Chondrocyte (in vitro differentiated cells): ENCODE data around the gene SLFNL1. TPM values are rescaled to one million over a fixed set of nuclear protein-coding genes. Genes with fewer than 3 reads are reported as not detected.

Experiments used
- DNase-seq: peaks from one replicate; pipeline ENCODE4 v3.0.0; 2021; ENCODE audit warnings: mixed read lengths, low spot score
- H3K27ac Mint-ChIP-seq: one replicate; pipeline ENCODE4 v1.8.0; 2021; ENCODE audit warnings: mild to moderate bottlenecking, moderate library complexity, mixed read lengths; ENCODE audit not compliant: unreplicated experiment
- H3K27me3 Mint-ChIP-seq: 2 replicates; pipeline ENCODE4 v1.8.0; 2021; ENCODE audit warnings: low read depth, mixed read lengths
- H3K36me3 Mint-ChIP-seq: 2 replicates; pipeline ENCODE4 v1.8.0; 2021; ENCODE audit warnings: low read depth, mixed read lengths
- H3K4me1 Mint-ChIP-seq: 2 replicates; pipeline ENCODE4 v1.8.0; 2021; ENCODE audit warnings: low read depth, mild to moderate bottlenecking, mixed read lengths
- H3K4me3 Mint-ChIP-seq: one replicate; pipeline ENCODE4 v1.8.0; 2021; ENCODE audit warnings: mild to moderate bottlenecking, moderate library complexity, mixed read lengths; ENCODE audit not compliant: unreplicated experiment
- H3K9me3 Mint-ChIP-seq: 2 replicates; pipeline ENCODE4 v1.8.0; 2021; ENCODE audit warnings: low read depth, mixed read lengths
- total RNA-seq: library from RNA; stranded (reverse); gene quantifications from 3 replicates; pipeline ENCODE4 v1.2.1, GENCODE V29; 2021
- TF ChIP-seq, protein P1 (sequence below): fragments of 200-600 bp; sonication (generic); IDR thresholded peaks from 2 replicates; pipeline ENCODE4 v1.5.0; 2021; ENCODE audit warnings: antibody characterized with exemption, mild to moderate bottlenecking, moderate library complexity

Gene SLFNL1
- total RNA-seq, 1 donor from 2014 or later = 0.25 TPM

DNA sequence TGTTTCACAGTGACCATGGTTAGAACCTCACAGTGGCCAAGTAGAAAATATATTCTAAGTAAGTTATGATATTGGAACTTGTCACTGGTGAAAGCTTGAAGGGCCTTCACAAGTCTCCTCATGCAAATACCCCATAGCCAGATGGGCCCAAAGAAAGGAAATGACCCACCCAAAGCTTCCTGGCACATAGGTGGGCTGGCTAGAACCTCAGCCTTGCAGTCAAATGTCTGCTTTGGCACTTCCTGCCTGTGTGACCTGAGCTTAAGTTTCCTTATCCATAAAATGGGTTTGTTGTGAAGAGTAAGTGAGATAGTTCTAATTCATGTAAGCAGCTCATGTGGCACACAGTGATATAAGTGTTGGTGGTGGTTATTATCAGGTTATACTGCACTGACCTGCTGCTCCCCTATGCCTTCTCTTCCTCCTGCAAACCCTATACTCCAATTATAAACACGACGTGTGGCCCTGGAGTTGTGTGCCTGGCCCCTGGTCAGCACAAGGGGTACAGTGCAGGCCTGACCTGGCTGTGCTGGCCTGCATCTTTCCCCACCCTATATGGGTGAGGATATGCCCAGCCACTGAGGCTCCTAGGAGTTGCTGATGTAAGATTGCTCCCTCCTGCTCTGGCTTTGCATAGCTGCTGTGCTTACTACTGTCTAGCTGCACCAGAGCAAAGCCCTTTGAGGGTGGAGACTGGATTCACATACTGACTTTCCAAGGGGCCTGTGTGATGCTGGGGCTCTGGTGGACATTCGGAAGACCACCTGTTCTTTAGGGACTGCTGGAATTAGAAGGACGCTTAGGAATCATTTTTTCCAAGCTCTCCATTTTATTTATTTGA is 4.7 kb upstream of the SLFNL1 start:
- TF ChIP-seq, protein P1, sequence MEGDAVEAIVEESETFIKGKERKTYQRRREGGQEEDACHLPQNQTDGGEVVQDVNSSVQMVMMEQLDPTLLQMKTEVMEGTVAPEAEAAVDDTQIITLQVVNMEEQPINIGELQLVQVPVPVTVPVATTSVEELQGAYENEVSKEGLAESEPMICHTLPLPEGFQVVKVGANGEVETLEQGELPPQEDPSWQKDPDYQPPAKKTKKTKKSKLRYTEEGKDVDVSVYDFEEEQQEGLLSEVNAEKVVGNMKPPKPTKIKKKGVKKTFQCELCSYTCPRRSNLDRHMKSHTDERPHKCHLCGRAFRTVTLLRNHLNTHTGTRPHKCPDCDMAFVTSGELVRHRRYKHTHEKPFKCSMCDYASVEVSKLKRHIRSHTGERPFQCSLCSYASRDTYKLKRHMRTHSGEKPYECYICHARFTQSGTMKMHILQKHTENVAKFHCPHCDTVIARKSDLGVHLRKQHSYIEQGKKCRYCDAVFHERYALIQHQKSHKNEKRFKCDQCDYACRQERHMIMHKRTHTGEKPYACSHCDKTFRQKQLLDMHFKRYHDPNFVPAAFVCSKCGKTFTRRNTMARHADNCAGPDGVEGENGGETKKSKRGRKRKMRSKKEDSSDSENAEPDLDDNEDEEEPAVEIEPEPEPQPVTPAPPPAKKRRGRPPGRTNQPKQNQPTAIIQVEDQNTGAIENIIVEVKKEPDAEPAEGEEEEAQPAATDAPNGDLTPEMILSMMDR = no peak
- no peaks in the 10 kb centered on the region for H3K27me3 Mint-ChIP-seq
- H3K36me3 Mint-ChIP-seq = peaks cover 17% of the 10 kb centered on the region

DNA sequence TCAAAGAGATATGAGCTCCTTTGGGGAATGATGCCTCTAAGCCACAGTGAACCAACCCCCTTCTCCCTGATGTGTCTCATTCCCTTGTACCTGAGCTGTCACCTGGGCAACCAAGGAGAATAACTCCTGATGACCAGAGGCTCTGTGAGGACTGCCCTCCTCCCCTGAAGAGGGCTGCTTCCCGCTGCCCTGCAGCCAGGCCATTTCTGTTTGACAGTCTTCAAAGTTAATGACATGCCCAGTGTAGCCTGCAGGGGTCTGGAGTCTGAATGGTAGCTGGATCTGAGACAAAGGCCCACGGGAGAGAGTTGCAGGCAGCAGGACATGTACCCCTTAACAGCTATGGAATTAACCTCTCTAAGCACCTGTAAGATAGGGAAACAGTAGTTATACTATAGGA is 3.4 kb upstream of the SLFNL1 start:
- H3K4me1 Mint-ChIP-seq = peaks cover 5% of the 10 kb centered on the region
- H3K4me3 Mint-ChIP-seq = no peak overlapping the region
- peak overlapping the region; percentile 57 for H3K27ac Mint-ChIP-seq
- H3K36me3 Mint-ChIP-seq = peaks cover 11% of the 10 kb centered on the region
- TF ChIP-seq, protein P1 = no peak
- no peak for DNase-seq
- no peaks in the 10 kb centered on the region for H3K9me3 Mint-ChIP-seq
- no peaks in the 10 kb centered on the region for H3K27me3 Mint-ChIP-seq

More for the DNA sequence above, 4.7 kb upstream of the SLFNL1 start:
- Mint-ChIP-seq H3K9me3 (no peaks in the 10 kb centered on the region), H3K27ac (no peak overlapping the region), H3K4me1 (peaks cover 5% of the 10 kb centered on the region), H3K4me3 (no peak overlapping the region)
- no peak for DNase-seq

DNA sequence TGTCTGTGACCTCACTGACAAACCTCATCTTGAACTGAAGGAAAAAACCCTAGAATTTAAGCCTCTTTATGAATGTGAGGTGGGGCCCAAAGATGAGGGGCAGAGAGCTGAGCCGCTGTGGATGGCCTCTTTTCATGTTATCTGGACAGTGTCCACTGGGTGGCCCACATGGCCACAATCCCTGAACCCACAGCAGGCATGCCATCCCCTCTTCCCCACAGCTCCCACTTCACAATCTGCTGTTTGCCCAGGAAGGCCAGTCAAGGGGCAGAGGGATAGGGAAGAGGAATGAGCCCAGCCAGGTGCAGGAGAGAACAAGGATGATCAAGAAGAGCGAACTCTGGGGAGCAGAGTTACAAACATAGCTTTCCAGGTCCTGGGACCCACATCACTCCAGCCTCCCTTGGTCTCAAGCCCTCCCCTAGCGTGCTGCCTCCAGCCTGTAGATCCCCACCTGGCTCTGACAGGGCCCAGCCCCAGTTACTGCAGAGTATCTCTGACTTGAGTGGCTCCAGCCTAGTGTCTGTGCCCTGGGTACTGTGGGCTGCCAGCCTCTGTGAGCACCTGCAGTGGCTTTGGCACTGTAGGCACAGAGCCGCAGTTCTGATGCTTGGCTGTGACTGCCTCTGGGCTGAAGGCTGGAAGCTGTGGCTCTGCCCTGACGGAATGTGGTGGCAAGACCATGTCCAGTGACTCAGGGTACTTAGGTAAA is 1.9 kb upstream of the SLFNL1 start:
- Mint-ChIP-seq H3K4me1 (peaks cover 5% of the 10 kb centered on the region), H3K27me3 (no peaks in the 10 kb centered on the region), H3K36me3 (peaks cover 15% of the 10 kb centered on the region), H3K27ac (peak overlapping the region; percentile 76), H3K4me3 (no peak overlapping the region), H3K9me3 (no peaks in the 10 kb centered on the region)
- TF ChIP-seq, protein P1 = peak; percentile 69
- DNase-seq = no peak

DNA sequence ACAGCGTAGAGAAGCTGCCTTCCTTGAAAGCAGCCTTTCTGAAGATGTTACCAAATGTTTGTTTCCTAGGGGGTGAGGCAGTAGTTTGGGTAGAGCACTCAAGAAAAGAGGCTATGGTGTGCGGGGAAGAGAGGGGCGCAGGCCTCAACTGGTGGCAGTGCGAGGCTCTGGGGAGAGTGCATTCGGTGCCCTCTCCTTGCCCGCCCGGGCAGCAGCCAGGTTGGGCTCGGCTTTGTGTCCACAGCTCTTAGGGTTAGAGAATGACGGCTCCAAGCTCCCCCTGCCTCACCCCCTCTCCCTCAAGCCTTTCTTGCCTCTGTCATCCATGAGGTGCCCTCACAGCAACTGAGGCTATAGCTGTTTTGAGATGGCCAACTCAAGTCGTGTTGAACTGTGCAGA is 899 bp upstream of the SLFNL1 start:
- no peaks in the 10 kb centered on the region for H3K27me3 Mint-ChIP-seq
- peaks cover 15% of the 10 kb centered on the region for H3K36me3 Mint-ChIP-seq

DNA sequence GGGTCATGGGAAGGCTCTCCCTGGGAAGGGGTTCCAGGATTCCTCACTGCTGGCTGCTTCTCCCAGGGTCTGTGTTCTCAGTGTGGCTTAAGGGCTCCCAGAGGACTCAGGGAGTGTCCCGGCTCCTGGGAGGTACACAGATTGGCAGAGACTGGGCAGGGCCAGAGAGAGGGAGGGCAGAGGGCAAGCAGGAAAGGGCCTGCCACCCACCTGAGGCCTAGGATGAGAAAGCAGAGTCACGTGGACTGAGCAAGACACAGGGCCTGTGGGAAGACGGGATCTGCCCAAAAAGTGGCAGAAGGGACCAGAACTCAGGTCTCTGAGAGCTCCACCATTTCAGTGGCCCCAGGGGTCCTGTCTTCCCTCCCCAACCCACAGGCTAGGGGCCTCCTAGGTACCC is 871 bp downstream of the SLFNL1 start:
- peaks cover 17% of the 10 kb centered on the region for H3K36me3 Mint-ChIP-seq
- TF ChIP-seq, protein P1 = no peak
- H3K27ac Mint-ChIP-seq = peak overlapping the region; percentile 45
- H3K27me3 Mint-ChIP-seq = no peaks in the 10 kb centered on the region
- H3K4me1 Mint-ChIP-seq = peaks cover 5% of the 10 kb centered on the region
- no peaks in the 10 kb centered on the region for H3K9me3 Mint-ChIP-seq
- H3K4me3 Mint-ChIP-seq = no peak overlapping the region
- DNase-seq = no peak

More for the DNA sequence above, 899 bp upstream of the SLFNL1 start:
- H3K27ac Mint-ChIP-seq = no peak overlapping the region
- no peaks in the 10 kb centered on the region for H3K9me3 Mint-ChIP-seq
- DNase-seq = no peak
- TF ChIP-seq, protein P1 = no peak
- H3K4me3 Mint-ChIP-seq = no peak overlapping the region
- H3K4me1 Mint-ChIP-seq = peaks cover 5% of the 10 kb centered on the region
